ENCODE measurements around the gene LEKR1.

The LEKR1 gene

GRCh38 chr3:156983559-156983958, 157.4 kb downstream of the LEKR1 start:
- no peak for DNase-seq (ENCODE audit: low spot score)

- DNase-seq (ENCODE audit: low spot score): no peak
These were observed 159.6 kb downstream of the LEKR1 start for GRCh38 chr3:156985711-156986110.

GRCh38 chr3:156987946-156988345, 161.8 kb downstream of the LEKR1 start:
- no peak for DNase-seq (ENCODE audit: low spot score)

- no peak for DNase-seq (ENCODE audit: low spot score)
These were observed 171.2 kb downstream of the LEKR1 start for GRCh38 chr3:156997351-156997750.

GRCh38 chr3:157001221-157001957, 175.2 kb downstream of the LEKR1 start:
- DNase-seq (ENCODE audit: low spot score): no peak

GRCh38 chr3:157021679-157022078, 195.5 kb downstream of the LEKR1 start:
- no peak for DNase-seq (ENCODE audit: low spot score)

- no peak for DNase-seq (ENCODE audit: low spot score)
These were observed 197.1 kb downstream of the LEKR1 start for GRCh38 chr3:157023226-157023625.

- DNase-seq (ENCODE audit: low spot score): no peak
These were observed 199.9 kb downstream of the LEKR1 start for GRCh38 chr3:157026091-157026490.

- DNase-seq (ENCODE audit: low spot score): peak; percentile 3
These were observed 201.9 kb downstream of the LEKR1 start for GRCh38 chr3:157027861-157028745.

GRCh38 chr3:157029365-157029790, 203.2 kb downstream of the LEKR1 start:
- no peak for DNase-seq (ENCODE audit: low spot score)

GRCh38 chr3:157030712-157031111, 204.6 kb downstream of the LEKR1 start:
- no peak for DNase-seq (ENCODE audit: low spot score)

GRCh38 chr3:157033001-157033400, 206.8 kb downstream of the LEKR1 start:
- DNase-seq (ENCODE audit: low spot score): no peak

GRCh38 chr3:157040456-157040855, 214.3 kb downstream of the LEKR1 start:
- no peak for DNase-seq (ENCODE audit: low spot score)

GRCh38 chr3:157042226-157042625, 216.1 kb downstream of the LEKR1 start:
- no peak for DNase-seq (ENCODE audit: low spot score)

- DNase-seq (ENCODE audit: low spot score): no peak
These were observed 217.6 kb downstream of the LEKR1 start for GRCh38 chr3:157043771-157044170.

- no peak for DNase-seq (ENCODE audit: low spot score)
These were observed 219.2 kb downstream of the LEKR1 start for GRCh38 chr3:157045238-157045850.

GRCh38 chr3:157046520-157046919, 220.4 kb downstream of the LEKR1 start:
- DNase-seq (ENCODE audit: low spot score): no peak

GRCh38 chr3:157051055-157051454, 224.9 kb downstream of the LEKR1 start:
- no peak for DNase-seq (ENCODE audit: low spot score)

- DNase-seq (ENCODE audit: low spot score): no peak
These were observed 225.4 kb downstream of the LEKR1 start for GRCh38 chr3:157051591-157051990.

- no peak for DNase-seq (ENCODE audit: low spot score)
These were observed 229.9 kb downstream of the LEKR1 start for GRCh38 chr3:157056035-157056434.

GRCh38 chr3:157058392-157059071, 232.4 kb downstream of the LEKR1 start:
- DNase-seq (ENCODE audit: low spot score): no peak

GRCh38 chr3:157059181-157059580, 233.0 kb downstream of the LEKR1 start:
- no peak for DNase-seq (ENCODE audit: low spot score)
